Stimulated activated CD4-positive, alpha-beta T cell treated with anti-CD3 and anti-CD28 coated beads, TNF-alpha, amount 100 ng/mL, for 24 hours (primary cell): ENCODE data around the gene CLTA.
"Not testable (repeated sequence)": the region's sequence is repeated elsewhere in the genome, so short reads cannot be mapped to it uniquely, and the experiment has no call there.

Experiments used
- DNase-seq, 3 experiments: peaks; one replicate each; pipeline ENCODE4 v3.0.0-alpha.2; 2020; ENCODE audit warnings: low read depth in 3 of 3

The CLTA gene

DNA sequence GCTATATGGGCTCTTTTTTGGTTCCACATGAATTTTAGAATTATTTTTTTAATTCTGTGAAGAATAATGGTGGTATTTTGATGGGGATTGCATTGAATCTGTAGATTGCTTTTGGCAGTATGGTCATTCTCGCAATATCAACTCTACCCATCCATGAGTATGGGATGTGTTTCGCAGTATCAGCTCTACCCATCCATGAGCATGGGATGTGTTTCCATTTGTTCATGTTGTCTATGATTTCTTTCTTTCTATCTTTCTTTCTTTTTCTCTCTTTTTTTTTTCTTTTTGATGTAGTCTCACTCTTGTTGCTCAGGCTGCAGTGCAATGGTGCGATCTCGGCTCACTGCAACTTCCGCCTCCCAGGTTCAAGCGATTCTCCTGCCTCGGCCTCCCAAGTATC, 48.5 kb downstream of the CLTA start:
- not testable (repeated sequence) for DNase-seq

- not testable (repeated sequence) for DNase-seq
Observed at GRCh38 chr9:36239675-36240074, 49.0 kb downstream of the CLTA start.

DNA sequence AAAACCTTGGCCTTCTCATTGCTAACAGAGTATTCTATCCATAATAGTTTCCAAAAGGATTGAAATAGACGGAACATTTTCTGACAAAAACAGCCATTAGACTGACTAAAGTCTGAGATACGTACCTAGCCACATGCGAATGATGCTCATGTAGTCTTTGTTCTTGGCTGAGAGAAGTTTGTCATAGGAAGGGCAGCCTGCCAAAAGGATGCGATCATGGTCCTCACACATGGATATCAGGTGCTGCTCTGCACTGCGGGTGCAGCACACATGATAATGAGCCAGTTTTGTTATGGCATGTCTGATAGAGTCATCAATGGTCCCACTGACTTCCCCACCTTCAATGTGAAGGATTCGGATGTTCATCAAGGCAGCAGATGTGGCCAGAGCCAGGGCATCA, 55.2 kb downstream of the CLTA start:
- no peak for DNase-seq

- no peak for DNase-seq
Observed at GRCh38 chr9:36247356-36247755, 56.6 kb downstream of the CLTA start.

DNA sequence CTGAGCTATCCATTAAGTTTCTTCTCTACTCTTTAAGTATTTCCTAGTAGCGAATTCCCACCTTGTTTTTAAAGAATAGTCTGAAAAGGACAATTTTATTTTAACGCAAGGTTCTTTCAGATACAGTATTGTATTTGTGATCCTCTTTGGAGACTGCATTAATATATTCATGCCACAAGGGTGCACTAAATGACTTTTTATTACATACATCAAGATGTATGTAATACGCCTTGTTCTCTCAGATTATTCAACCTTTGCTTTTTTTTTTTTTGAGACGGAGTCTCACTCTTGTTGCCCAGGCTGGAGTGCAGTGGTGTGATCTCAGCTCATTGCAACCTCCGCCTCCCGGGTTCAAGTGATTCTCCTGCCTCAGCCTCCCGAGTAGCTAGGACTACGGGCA, 57.3 kb downstream of the CLTA start:
- DNase-seq: not testable (repeated sequence)

- no peak for DNase-seq
Observed at GRCh38 chr9:36249189-36249588, 58.5 kb downstream of the CLTA start.

DNA sequence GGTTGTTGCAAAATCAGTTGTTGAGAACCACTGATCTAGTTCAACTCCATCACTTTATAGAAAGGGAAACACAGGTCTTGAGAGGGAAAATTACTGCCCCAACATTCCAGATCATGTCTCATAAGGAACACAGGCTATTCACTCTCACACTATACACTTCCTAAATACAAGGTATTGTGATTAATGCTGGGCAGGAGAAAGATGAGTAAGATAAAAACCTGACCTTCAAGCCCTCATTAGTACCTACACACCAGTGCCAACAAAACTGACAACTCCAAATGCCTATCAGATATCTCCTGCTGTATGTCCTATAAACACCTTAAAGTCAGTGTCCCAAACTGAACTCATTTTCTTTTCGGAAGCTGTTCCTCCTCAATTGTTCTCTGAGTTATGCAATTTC, 59.4 kb downstream of the CLTA start:
- no peak for DNase-seq

- no peak for DNase-seq
Observed at GRCh38 chr9:36251428-36251827, 60.7 kb downstream of the CLTA start.

- peak; percentile 95 to 97 (median 96) for DNase-seq
Observed at GRCh38 chr9:36258208-36258995, 67.7 kb downstream of the CLTA start, which contains the start of gene GNE. Gene GNE (minus strand): TSS chr9:36258448. CDS start chr9:36249355, 9,093 bp downstream.

- no peak for DNase-seq
Observed at GRCh38 chr9:36258996-36259533, 68.3 kb downstream of the CLTA start.
